GM18511 (cell line): ENCODE measurements around the gene PBX2.
"Not testable (repeated sequence)": the region's sequence is repeated elsewhere in the genome, so short reads cannot be mapped to it uniquely, and the experiment has no call there.

Source experiments
- ATAC-seq: cut with Tn5 transposase; IDR thresholded peaks from one replicate; pipeline ENCODE4 v1.9.1; 2021; ENCODE audit warnings: mild to moderate bottlenecking, moderate library complexity; ENCODE audit not compliant: unreplicated experiment

The PBX2 gene

GRCh38 chr6:32190054-32190851 is at the start of gene PBX2:
TSS of gene PBX2 (minus strand) at chr6:32190202. CDS start at chr6:32189915, 287 bp downstream.
- peak; percentile 65 for ATAC-seq

- ATAC-seq: no peak
Measured at GRCh38 chr6:32239462-32239861, 49.5 kb upstream of the PBX2 start.

- ATAC-seq: no peak
Measured at GRCh38 chr6:32234934-32235333, 44.9 kb upstream of the PBX2 start.

GRCh38 chr6:32226434-32226833 is 36.4 kb upstream of the PBX2 start:
- ATAC-seq: no peak

GRCh38 chr6:32224696-32225095 is 34.7 kb upstream of the PBX2 start:
- peak; percentile 50 for ATAC-seq

- ATAC-seq: no peak
Measured at GRCh38 chr6:32223258-32224235, 33.5 kb upstream of the PBX2 start, which contains the start of gene NOTCH4. TSS of gene NOTCH4 (minus strand) at chr6:32224067. CDS start at chr6:32223928, 139 bp downstream.

- no peak for ATAC-seq
Measured at GRCh38 chr6:32222333-32223230, 32.6 kb upstream of the PBX2 start.

GRCh38 chr6:32220021-32220420 is 30.0 kb upstream of the PBX2 start:
- no peak for ATAC-seq

- ATAC-seq: no peak
Measured at GRCh38 chr6:32218167-32218566, 28.2 kb upstream of the PBX2 start.

- ATAC-seq: no peak
Measured at GRCh38 chr6:32216998-32217397, 27.0 kb upstream of the PBX2 start.

GRCh38 chr6:32216285-32216684 is 26.3 kb upstream of the PBX2 start:
- ATAC-seq: no peak

GRCh38 chr6:32215617-32216016 is 25.6 kb upstream of the PBX2 start:
- ATAC-seq: no peak

- ATAC-seq: no peak
Measured at GRCh38 chr6:32214126-32214525, 24.1 kb upstream of the PBX2 start.

GRCh38 chr6:32213649-32214048 is 23.6 kb upstream of the PBX2 start:
- ATAC-seq: no peak

GRCh38 chr6:32212076-32212760 is 22.2 kb upstream of the PBX2 start:
- no peak for ATAC-seq

GRCh38 chr6:32211432-32211831 is 21.4 kb upstream of the PBX2 start:
- ATAC-seq: not testable (repeated sequence)

- no peak for ATAC-seq
Measured at GRCh38 chr6:32210191-32210601, 20.2 kb upstream of the PBX2 start.

- ATAC-seq: no peak
Measured at GRCh38 chr6:32208996-32209395, 19.0 kb upstream of the PBX2 start.

- no peak for ATAC-seq
Measured at GRCh38 chr6:32204268-32204715, 14.3 kb upstream of the PBX2 start.
